ENCODE measurements around the gene LRRC8C. TPM values are rescaled to one million over a fixed set of nuclear protein-coding genes. Genes with fewer than 3 reads are reported as not detected.

The LRRC8C gene
- total RNA-seq: 51.8 and 51.9 TPM in 2 replicates

DNA sequence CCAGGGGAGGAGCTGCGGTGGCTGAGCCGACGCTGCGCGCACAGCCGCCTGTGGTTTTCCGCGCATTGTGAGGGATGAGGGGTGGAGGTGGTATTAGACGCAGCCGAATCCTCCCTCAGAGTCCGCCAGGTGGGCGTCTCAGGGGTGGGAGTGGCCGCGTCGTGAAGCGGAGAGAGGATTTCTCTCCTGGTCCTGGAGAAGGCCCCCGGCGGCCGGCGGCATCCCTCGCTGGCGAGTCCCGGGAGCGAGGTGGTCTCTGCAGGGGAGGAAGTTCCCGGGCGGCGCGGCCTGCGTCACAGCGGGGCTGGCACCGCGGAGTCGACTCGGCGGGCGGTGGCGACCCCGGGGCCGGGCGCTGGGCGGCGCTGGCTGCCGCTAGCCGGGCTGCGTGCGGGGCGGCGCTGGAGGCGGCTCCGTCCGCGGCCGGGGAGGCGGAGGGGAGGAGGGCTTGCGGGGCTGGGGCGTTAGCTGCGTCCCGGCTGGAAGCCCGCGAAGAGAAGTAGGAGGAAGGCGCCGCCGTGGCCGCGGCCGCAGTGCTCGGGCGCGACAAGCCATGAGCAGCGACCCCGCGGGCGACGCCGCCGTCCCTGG lies at the start of gene LRRC8C:
LRRC8C (plus strand) TSS at position 464 of the 591 bp plus-strand sequence. CDS start 53,354 bp downstream, outside the sequence.

Other genes with a start within 250 kb of the LRRC8C start
- 19.1 and 19.8 TPM in 2 replicates for gene LRRC8B, start 108.3 kb upstream of the LRRC8C start, total RNA-seq
- 24.7 and 26.3 TPM in 2 replicates for gene LRRC8D, start 187.9 kb downstream of the LRRC8C start, total RNA-seq

All from mammary microvascular endothelial cell (primary cell).